SU-DHL-6 (cell line): ENCODE measurements around the gene SPOCK1.

Experiments
- CTCF ChIP-seq: fragments of 200-600 bp; sonication (generic); IDR thresholded peaks from one replicate; pipeline ENCODE4 v1.5.1; 2017; ENCODE audit warnings: antibody characterized with exemption, mild to moderate bottlenecking, low read length, moderate library complexity; ENCODE audit not compliant: insufficient read depth, poor library complexity, severe bottlenecking
- EZH2phosphoT487 ChIP-seq: fragments of 200-600 bp; sonication (generic), shearing (Covaris generic); conservative IDR thresholded peaks from 2 replicates; pipeline ENCODE4 v1.6.1; 2018; ENCODE audit warnings: mild to moderate bottlenecking, antibody characterized with exemption, low read length, moderate library complexity, mixed read lengths

GRCh38 chr5:137439645-137440044 lies 59.5 kb downstream of the SPOCK1 start:
- TF ChIP-seq CTCF (no peak), EZH2phosphoT487 (no peak)
